GM19324 (cell line): Measurements from ENCODE around the gene GLIS1.

Experiments used
- ATAC-seq: cut with Tn5 transposase; IDR thresholded peaks from one replicate; pipeline ENCODE4 v1.9.1; 2021; ENCODE audit warnings: mild to moderate bottlenecking, moderate library complexity; ENCODE audit not compliant: unreplicated experiment, low FRiP score

GLIS1 gene

DNA sequence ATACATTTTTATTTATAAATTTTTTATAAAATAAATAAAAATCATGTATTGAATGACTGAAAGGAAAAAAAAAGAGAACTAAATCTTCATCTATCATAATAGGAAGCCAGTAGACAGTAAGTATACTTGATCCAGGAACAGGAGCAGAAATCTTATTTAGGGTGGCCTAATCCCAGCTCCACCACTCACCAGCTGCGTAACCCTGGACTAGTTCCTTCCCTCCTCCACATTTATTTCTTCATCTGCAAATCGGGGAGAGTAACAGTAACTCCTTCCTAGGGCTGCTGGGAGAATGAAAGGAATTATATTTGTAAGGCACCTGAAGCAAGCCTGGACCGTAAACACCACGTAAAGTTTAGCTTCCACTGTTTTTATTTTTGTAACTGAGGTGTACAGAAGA is 17.9 kb downstream of the GLIS1 start:
- no peak for ATAC-seq

- no peak for ATAC-seq
Measured at GRCh38 chr1:53719469-53719868, 19.5 kb downstream of the GLIS1 start.

DNA sequence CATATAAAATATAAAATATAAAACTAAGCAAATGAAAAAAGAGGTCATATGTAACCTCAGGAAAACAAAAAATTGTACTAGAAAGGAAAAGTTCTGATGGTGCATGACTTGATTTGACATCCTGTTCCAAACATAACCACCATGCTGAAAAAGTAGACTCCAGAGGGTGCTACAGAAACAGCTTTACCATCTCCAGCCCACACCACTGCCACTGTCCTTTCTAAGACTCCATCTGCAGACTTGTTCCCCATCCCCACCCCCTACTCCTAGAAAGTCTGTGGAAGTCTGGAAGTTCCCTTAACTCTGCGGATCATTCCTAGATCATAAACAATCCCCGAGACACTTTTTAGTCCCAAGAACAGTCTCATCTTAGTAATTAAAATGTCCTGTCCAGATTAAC is 20.5 kb downstream of the GLIS1 start:
- no peak for ATAC-seq

DNA sequence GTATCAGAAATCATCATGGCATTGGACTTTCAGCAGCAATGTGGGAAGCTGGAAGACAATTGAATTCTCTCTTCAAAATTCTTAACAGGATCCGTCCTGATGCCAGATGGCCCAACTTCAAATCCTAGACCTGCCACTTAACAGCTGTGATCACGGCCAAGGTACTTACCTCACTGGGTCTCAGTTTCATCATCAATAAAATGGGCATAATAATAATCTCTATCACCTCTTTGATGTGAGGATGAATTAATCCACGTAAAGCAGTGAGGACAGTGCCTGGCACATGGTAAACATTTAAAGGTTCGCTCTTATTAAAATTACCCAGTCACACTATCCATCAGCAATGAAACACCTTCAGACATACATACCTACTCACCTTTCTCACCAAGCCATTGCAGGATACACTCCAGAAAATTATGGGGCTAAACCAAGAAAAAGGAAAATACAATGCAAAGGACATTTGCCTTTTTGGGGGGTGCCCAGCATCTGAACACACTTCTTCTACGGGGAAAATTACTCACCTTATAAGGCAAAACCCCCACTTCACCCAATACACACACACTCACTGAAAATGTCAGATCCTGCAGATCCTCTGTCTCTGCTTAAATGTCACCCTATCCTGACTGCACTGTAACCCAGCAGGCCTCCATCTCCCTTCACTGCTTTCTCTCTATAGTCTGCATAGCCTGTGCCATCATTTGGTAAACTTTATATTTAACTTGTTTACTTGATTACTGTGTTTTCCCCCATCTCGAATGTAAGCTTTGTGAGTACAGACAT is 21.7 kb downstream of the GLIS1 start:
- no peak for ATAC-seq

GRCh38 chr1:53716150-53716549 is 22.8 kb downstream of the GLIS1 start:
- ATAC-seq: no peak

DNA sequence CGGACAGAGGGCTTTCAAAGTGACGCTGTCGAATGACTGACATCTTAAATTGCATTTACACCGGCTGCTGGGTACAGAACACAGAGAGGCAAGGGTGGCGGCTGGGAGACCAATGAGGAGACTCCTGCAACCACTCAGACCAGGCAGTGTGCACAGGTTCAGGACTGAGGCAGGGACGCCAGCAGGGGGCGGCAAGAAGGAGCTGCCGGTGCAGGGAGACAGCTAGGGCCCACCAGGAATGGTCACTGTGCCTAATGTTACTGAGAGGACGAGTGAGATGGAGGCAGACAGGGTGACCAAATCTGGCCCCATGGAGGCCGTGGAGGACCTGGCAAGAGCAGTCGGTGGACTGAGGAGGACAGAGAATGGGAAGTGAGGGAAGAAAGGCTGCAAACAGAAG is 23.5 kb downstream of the GLIS1 start:
- no peak for ATAC-seq

- no peak for ATAC-seq
Measured at GRCh38 chr1:53712276-53712675, 26.7 kb downstream of the GLIS1 start.

- no peak for ATAC-seq
Measured at GRCh38 chr1:53710584-53710983, 28.4 kb downstream of the GLIS1 start.

DNA sequence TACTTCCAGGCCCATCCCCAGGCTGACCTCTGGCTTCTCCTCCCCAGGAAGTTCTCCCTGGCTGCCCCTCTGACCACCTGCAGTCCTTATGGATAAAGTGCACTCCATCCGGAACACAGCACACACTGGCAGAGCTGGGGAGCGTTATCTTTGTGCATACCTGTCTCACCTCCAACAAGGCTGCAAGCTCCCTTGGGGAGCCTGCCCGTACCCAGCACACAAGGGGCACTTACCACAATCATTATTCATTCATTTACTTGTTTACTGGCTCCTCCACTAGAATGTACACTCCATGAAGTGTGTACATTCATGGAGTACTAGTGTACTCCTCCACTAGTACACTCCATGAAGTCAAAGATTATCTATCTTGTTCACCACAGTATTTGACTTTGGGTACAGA is 30.3 kb downstream of the GLIS1 start:
- ATAC-seq: no peak

- no peak for ATAC-seq
Measured at GRCh38 chr1:53706356-53706755, 32.6 kb downstream of the GLIS1 start.

DNA sequence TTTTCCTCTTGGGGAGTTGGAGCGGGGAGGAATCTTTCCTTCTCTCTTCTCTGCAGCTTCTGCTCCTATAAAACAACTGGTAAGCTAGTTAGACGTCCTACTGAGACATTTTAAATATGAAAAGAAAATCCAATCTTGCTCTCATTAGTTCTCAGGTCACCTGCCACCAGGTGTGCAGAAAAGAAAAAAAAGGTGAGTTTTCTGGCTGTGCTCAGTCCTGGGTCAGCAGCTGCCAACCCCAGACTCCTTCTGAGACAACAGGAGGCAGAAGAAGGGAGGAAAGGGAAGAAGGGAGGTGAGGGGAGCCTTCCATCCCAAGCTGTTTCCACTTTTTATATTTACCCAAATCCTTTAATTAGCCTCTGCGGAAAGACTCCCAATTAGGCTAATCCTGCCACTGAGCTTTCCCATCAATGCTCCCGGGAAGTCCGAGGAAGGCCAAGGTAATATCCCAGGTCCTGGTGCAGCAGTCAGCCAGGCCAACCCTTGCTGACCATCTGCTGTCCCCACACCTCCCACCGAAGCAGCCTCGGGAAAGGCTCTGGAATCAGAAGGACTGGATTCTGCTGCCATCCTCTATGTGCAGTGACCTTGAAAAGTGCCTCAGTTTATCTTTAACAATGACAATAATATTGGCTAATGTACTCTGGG is 33.4 kb downstream of the GLIS1 start:
- no peak for ATAC-seq

DNA sequence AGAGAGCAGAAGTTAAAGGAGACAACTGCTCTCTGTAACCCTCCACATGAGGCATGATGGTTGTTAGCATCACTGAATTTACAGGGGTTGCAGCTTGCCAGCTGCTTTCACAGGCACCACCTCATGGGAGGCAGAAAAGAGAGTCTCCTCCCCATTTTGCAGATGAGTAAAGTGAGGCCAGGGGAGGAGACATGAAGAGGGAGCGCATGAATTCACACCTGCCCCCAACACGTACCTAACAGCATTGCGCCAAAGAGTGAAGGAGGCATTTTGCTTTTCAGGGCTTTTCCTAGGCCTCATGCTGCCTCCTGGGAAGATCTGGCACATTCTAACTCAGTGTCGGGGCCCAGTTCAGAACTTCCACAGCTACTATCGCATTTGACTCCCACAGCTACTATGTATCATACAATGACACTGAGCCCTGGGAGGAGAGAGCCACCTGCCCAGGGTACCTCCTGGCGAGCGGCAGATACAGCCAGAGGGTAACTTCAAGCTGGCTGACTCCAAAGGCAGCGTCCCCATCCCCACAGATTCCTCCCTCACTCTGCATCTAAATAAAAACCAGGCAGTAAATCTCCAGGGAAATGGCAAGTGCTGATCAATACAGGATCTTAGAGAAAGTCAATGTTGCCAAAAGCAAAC is 34.0 kb downstream of the GLIS1 start:
- no peak for ATAC-seq

DNA sequence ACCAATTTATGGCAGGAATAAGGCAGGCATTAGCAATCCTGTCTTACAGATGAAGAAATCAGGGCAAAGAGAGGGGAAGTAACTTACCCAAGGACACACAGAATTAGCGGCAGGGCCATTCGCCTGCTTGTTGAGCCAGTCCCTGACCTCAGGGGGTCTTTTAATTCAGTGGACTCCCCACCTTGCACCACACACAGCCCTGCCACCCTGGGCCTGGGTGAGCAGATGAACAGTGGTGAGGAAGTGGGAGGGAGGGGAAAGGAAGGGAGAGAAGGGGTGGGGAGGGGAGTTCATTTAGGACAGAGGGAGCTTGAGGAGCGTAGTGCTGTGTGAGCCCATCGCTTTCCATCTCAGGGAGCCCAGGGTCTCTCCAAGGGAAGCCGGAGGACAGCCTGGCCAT is 34.7 kb downstream of the GLIS1 start:
- ATAC-seq: no peak

DNA sequence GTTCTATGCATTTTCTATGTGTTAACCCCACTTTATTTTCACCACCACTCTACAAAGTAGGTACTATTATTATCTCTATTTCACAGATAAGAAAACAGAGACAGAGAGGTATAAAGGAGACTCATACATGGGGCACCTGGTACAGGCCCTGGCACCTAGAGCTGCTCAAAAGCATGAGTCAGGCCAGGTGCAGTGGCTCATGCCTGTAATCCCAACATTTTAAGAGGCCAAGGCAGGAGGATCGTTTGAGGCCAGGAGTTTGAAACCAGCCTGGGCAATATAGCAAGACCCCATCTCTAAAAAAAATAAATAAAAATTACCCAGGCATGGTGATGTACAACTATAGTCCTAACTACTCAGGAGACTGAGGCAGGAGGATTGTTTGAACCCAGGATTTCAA is 35.8 kb downstream of the GLIS1 start:
- no peak for ATAC-seq

DNA sequence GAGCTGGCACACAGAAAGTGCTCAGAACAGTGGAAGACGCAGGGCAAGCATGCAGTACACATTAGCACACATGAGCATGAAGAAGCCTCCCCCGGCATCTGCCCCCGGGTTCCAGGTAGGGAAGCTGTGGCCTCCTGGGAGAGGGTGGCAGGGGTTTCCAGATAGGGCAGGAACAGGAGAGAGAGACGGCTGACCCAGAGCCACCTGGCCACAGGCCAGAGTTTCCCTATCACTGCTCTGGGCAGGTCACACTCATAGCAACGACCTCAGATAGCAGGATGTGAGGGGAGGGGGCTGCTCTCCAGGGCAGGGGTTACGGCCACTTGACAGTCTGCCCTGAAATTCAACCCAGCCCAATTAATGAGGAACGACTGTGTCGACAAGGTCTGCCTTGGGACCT is 36.6 kb downstream of the GLIS1 start:
- no peak for ATAC-seq

GRCh38 chr1:53700776-53701175 is 38.2 kb downstream of the GLIS1 start:
- ATAC-seq: no peak

DNA sequence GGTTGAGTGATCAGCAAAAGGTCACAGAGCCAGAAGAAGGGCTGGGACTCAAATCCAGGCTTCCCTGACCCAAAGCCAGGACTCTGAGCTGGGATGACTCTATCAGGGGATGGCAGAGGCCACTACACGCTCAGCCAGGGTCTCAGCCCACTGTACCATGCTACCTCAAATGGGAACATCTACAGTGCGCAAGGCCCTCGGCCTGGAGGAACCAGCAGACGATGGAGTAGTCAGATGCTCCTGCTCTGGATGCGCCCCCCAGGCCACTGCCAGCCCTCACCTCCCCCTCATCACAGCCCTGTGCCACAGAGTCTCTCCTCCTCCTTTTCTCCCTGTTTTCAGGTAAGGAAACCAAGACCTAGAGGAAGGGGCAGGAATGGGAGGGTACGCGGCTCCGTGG is 39.0 kb downstream of the GLIS1 start:
- ATAC-seq: no peak

- ATAC-seq: no peak
Measured at GRCh38 chr1:53698384-53698980, 40.5 kb downstream of the GLIS1 start.

DNA sequence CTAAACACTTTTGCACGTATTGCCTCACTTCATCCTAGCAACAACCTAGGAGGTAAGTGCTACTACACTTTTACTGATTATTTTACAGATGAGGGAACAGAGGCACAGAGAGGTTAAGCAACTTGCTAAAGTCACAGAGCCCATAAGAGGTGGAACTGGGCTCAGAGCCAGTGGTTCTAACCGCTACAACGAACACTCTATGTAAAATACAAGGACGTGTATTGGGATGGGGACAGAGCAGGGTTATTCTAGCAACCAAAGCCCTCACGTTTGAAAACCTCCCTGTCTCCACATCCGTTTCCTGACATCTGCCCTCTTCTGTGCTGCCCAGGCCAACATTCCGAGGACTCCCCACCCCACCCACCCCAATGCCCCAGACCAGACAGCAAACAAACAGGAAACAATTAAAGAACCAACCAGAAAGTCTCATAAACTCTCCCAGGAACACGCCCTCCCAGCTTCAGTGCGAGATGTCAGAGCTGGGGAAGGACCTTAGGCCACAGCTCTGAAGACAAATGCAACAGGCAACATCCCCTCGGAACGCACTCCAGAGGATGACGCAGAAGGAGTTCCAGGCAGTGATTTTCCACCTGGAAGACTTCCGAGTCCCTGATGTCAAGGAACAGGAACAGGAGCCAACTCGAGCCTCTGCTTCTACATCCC is 41.1 kb downstream of the GLIS1 start:
- no peak for ATAC-seq

- no peak for ATAC-seq
Measured at GRCh38 chr1:53696990-53697389, 42.0 kb downstream of the GLIS1 start.

DNA sequence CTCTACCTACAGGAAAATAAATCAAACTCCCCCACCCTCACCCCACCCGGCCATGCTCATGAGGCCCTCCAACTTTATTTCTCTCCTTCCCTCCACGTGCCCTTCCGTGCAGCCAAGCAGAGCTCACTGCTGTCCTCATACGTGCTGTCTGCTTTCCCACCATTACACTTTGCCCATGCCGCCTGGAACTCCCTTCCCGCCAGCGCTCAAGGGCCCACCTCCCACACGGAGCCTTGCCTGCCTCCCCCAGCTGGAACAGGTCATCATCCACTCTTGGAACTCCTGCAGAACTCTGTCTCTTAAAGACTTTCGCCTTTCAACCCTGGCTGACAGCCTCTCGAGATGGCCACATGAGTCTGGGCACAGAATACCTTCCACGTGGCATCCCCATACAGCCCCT is 42.4 kb downstream of the GLIS1 start:
- no peak for ATAC-seq
